ENCODE measurements around the gene OMP.

GRCh38 chr11:77101043-77101537 lies 1.6 kb upstream of the OMP start:
- TF ChIP-seq POLR2A (IDR thresholded peaks at IDR 0.05; ENCODE audit: low read depth, low read length) (no peak), TAF1 (IDR thresholded peaks at IDR 0.05; ENCODE audit: low read depth, low read length) (no peak)

Measured in GM12891 (cell line).